HG03342 (cell line): Measurements from ENCODE around the gene IFI27L2.

Experiments
- ATAC-seq: cut with Tn5 transposase; IDR thresholded peaks from one replicate; pipeline ENCODE4 v1.9.1; 2021; ENCODE audit warnings: mild to moderate bottlenecking, moderate library complexity; ENCODE audit not compliant: unreplicated experiment

IFI27L2 gene

GRCh38 chr14:94124582-94125377 lies 4.6 kb downstream of the IFI27L2 start:
- ATAC-seq, result no peak

DNA sequence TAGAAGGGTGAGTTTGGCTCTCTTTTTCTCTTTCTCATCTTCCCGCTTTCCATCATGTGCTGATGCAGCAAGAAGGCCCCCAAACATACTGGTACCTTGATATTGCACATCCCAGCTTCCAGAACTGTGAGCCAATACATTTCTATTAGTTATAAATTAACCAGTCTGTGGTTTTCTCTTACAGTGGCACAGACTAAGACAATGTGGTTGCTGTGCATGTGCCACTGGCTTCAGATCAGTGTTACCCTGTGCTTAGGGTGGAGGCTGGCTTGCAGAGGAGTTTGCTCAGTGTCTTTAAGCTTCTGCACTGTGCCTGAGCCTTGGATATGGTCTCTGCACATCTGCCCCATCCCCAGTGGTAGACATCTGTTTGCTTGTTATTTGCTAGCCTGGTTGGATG lies 5.5 kb downstream of the IFI27L2 start:
- no peak for ATAC-seq

DNA sequence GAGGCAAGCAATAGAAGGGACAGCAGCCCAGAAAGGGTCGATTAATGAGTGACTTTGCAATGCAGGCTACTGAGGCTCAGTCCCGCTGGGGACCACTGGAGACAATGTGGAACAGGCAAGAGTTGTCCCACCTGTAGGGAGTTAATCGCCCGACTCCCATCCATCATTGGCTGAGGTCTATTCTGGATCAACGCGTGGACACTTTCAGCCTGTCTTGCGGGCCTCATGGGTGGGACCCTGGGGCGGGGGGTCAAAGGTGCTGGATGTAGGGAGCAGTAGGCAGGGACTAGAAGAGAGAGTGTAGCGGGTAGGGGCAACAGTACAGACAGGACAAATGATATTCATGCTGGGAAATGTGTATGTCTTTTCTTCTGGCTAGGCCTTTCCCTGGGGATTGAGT lies 6.1 kb downstream of the IFI27L2 start:
- no peak for ATAC-seq

DNA sequence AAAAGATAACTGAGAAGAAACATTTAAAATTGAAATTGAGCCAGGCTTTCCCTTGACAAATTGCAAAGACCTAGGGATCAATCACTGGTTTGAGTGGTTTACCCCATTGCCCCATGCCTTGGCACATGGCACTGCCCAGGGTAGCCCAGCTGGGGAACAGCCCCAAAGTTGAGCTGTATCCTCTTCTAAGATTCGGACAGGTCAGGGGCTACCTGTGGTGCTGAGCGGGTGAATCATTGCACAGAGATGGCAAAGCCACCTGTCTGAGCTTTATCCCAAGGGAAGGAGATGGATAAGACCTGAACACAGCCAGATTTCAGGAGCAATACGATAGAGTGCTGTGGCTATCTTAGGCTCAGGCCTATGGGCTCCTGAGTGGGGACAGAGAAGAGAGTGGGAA lies 7.0 kb downstream of the IFI27L2 start:
- no peak for ATAC-seq

GRCh38 chr14:94121485-94121884 lies 7.9 kb downstream of the IFI27L2 start:
- no peak for ATAC-seq

- ATAC-seq, result no peak
Measured at GRCh38 chr14:94120667-94121340, 8.6 kb downstream of the IFI27L2 start.

DNA sequence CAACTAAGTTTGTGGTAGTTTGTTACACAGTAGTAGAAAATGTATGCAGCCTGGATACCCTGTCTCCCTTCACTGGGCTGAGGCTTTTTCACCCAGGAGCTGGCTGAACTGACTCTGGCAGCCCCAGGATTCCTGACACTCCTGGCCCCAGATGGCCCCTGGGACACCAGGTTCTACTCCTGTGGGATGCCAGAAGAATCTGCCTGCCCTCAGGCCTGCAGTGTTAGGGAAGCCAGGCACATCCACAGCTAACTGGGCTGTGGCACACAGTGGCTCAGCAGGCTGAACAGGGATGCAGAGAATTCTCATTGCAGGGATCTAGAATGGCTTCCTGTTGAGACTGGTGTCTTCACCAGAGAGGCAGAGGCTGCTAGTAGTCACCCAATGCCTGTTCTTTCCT lies 10.3 kb downstream of the IFI27L2 start:
- no peak for ATAC-seq

GRCh38 chr14:94117856-94118255 lies 11.5 kb downstream of the IFI27L2 start:
- no peak for ATAC-seq

- no peak for ATAC-seq
Measured at GRCh38 chr14:94116701-94117100, 12.7 kb downstream of the IFI27L2 start.

DNA sequence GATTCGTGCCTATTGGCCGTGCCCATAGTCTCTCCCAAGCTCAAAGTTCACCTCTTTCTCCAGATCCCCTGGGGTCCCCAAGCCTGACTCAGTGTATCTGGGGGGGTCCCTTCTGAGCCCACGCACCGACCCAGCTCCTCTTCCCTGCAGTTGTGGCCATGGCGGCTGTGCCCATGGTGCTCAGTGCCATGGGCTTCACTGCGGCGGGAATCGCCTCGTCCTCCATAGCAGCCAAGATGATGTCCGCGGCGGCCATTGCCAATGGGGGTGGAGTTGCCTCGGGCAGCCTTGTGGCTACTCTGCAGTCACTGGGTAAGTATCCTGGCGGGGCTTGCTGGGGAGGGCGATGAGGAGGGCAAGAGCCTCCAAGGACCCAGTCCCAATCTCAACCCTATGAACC lies 13.8 kb downstream of the IFI27L2 start:
- no peak for ATAC-seq

GRCh38 chr14:94115058-94115591 lies 14.3 kb downstream of the IFI27L2 start:
- ATAC-seq, result no peak

DNA sequence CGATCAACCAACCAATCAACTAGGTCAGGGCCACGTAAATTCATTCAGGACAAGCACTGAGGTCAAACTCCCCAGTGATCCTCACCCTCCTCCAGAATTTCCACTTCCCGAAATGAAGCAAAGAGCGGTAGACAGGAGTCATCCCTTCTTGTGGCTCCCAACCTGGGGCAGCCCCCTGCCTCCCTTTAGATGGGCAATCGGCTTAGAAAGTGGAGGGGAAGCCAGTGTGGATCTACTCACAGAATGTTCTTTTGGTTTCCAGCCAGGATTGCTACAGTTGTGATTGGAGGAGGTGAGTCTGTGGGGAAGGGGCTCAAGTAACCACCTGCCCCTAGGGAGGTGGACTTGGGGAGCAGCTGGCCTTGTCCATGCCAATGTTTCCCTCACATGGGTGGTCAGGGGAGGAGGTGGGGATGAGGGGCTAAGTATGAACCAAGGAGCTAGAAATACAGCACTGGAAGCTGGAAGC lies 14.8 kb downstream of the IFI27L2 start:
- no peak for ATAC-seq

DNA sequence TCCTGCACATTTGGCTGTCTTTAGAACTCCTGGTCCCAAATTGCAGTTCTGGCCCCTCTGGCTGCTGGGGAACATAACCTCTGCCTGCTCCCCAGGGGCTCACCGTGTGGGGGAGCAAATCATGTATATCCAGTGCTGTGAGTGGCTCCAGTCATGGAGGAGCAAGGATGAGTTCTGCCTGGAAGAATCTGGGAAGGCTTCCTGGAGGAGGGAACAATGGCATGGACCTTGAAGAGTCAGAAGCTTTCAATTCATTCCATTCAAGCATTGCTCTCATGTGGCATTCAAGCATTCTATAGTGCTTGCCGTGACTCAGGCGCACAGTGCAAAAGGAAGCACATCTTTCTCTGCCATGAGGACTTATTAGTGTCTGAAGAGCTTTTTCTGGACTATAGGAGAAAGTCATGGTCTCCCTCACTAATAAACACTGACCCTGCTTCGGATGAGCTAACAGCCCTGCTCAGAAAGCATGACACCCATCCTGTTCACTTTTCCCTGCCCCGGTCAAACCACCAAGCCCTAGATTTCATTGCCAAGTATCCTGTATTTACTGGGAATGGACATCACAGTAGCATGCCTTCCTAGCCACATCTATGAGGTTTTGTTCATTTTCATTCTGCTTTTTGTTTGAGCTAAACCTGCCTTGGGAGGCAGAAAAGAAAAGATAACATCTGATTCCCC lies 15.4 kb downstream of the IFI27L2 start:
- ATAC-seq, result no peak

DNA sequence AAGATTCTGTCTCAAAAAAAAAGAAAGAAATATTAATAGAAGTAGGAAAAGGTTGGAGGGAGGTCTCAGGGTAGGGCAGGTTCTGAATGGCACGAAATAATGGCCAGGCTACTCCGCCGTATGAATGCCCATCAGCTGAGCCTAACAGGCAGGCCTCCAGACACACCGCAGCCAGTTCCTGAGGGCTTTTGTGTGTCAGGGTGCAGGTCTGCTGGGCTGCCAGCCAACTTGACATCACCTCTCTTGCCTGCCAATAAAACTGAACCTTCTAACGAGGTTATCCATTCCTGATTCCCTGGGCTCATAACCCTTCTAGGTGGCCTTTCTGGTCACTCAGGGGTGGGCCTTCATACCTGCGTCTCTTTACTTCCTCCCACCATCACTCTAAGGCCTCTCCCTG lies 15.9 kb downstream of the IFI27L2 start:
- ATAC-seq, result no peak

DNA sequence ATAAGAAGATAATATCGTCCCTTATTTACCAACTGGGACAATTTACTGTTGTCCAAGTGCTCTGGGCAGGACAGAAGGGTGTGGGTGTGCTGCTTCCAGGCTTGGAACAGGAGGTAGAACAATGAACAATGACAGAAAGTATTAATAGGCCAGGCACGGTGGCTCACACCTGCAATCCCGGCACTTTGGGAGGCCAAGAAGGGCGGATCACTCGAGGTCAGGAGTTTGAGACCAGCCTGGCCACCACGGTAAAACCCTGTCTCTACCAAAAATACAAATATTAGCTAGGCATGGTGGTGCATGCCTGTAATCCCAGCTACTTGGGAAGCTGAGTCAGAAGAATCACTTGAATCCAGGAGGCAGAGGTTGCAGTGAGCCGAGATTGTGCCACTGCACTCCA lies 16.3 kb downstream of the IFI27L2 start:
- ATAC-seq, result no peak

DNA sequence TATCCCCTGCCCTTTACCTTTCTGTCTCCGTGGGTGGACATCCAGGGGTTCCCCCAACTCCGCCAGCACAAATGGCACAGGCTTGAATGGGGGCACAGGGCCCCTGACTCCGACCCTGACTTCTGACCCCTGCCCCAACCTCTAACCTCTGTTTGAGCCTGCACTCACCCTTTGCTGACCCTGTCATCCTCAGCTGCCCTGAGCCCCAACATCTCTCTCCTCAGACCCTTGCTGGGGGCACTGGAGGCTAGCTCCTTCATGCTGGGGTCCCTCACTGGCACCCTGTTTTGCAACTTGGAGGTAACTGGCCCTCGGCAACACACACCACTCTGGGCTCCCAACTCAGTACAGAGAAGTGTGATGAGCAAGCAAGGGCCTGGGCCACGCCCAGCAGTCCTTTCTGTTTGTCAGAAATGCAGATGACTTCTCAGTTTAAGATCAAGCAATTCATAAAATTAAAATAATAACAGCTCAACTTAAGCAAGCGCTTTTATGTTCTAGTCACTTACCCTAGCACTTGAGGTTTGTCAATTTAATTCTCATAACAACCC lies 16.8 kb downstream of the IFI27L2 start:
- no peak for ATAC-seq

DNA sequence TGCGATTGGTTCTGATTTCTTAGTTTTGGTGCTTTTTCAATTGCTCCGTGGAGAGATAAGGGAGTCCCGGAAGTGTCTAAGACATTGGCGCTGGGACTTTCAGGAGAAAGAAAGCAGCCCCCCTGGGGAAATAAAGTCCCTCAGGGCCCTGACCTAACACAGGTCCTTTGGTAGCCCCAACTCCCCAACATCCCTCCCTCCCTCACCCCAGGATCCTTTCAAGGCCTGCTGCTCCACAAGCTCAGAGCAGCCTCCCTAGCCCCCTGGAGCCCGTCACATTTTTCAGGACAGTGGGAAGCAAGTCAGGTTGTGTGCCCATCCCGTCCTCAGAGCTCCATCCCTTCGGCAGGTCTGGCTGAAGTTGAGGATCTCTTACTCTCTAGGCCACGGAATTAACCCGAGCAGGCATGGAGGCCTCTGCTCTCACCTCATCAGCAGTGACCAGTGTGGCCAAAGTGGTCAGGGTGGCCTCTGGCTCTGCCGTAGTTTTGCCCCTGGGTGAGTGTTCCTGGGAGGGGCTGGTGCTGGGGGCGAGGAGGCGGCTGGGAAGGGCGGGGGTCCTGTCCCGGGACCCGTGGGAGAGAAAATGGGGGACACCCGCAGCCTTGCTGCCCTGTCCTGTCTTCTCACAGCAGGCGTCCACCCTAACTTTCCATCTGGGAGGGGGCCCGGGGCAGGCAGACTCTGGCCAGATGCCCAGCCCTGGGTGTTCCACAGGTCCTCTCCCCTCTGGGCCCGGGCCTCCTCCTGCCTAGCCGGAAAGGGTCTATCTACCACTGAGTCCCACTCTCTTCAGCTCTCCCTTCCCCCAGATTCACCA lies 17.9 kb downstream of the IFI27L2 start:
- no peak for ATAC-seq

- no peak for ATAC-seq
Measured at GRCh38 chr14:94110552-94111181, 18.7 kb downstream of the IFI27L2 start, which contains the start of gene IFI27. Gene IFI27 (plus strand): TSS chr14:94110736.

GRCh38 chr14:94109915-94110250 lies 19.5 kb downstream of the IFI27L2 start:
- no peak for ATAC-seq

- ATAC-seq, result no peak
Measured at GRCh38 chr14:94104731-94105130, 24.7 kb downstream of the IFI27L2 start.
